ENCODE results near the gene ABCC4. TPM values are rescaled to one million over a fixed set of nuclear protein-coding genes. Genes with fewer than 3 reads are reported as not detected.

Gene ABCC4
- polyA plus RNA-seq, 1 experiment: 140 TPM

GRCh38 chr13:95243207-95243606, 58.0 kb downstream of the ABCC4 start:
- DNase-seq (ENCODE audit: low read depth, low spot score): no peak
- H3K9me3 ChIP-seq (ENCODE audit: control insufficient read depth, insufficient read depth, low read length): no peaks in the 10 kb centered on the region
- no peak for TF ChIP-seq CTCF (IDR thresholded peaks at IDR 0.05; ENCODE audit: low read depth, low read length)
- ChIA-PET POLR2A (interaction anchor here (0.7 kb wide), 1 partner anchor 49 kb away, joined by 3 read pairs; no protein-coding TSS in a partner anchor), CTCF (interaction anchor here (2.2 kb wide), 1 partner anchor 53 kb away, joined by 7 read pairs; no protein-coding TSS in a partner anchor)
- no peak overlapping the region for H3K4me3 ChIP-seq (ENCODE audit: low read depth, low read length)
- H3K27me3 ChIP-seq (ENCODE audit: control insufficient read depth, insufficient read depth, low read length): no peaks in the 10 kb centered on the region
- no peak overlapping the region for H3K27ac ChIP-seq (ENCODE audit: low read depth, low read length)

GRCh38 chr13:95241321-95241720, 59.9 kb downstream of the ABCC4 start:
- H3K4me3 ChIP-seq (ENCODE audit: low read depth, low read length): no peak overlapping the region
- no peaks in the 10 kb centered on the region for H3K9me3 ChIP-seq (ENCODE audit: control insufficient read depth, insufficient read depth, low read length)
- H3K27me3 ChIP-seq (ENCODE audit: control insufficient read depth, insufficient read depth, low read length): no peaks in the 10 kb centered on the region
- no peak overlapping the region for H3K27ac ChIP-seq (ENCODE audit: low read depth, low read length)
- no peak for DNase-seq (ENCODE audit: low read depth, low spot score)
- ChIA-PET POLR2A (interaction anchor here (0.6 to 1.2 kb wide), 2 partner anchors 25 to 30 kb away, joined by 3 read pairs; no protein-coding TSS in a partner anchor), CTCF (interaction anchor here (1.9 kb wide), 1 partner anchor 50 kb away, joined by 6 read pairs; no protein-coding TSS in a partner anchor)
- no peak for TF ChIP-seq CTCF (IDR thresholded peaks at IDR 0.05; ENCODE audit: low read depth, low read length)

GRCh38 chr13:95239283-95239682, 62.0 kb downstream of the ABCC4 start:
- Histone ChIP-seq H3K27ac (ENCODE audit: low read depth, low read length) (no peak overlapping the region), H3K4me3 (ENCODE audit: low read depth, low read length) (no peak overlapping the region), H3K27me3 (ENCODE audit: control insufficient read depth, insufficient read depth, low read length) (no peaks in the 10 kb centered on the region), H3K9me3 (ENCODE audit: control insufficient read depth, insufficient read depth, low read length) (no peaks in the 10 kb centered on the region)
- ChIA-PET POLR2A (interaction anchor here (0.6 to 2.0 kb wide), 5 partner anchors 17 to 47 kb away, joined by 5 to 15 read pairs (median 12); no protein-coding TSS in a partner anchor), CTCF (interaction anchor here (0.8 to 1.7 kb wide), 6 partner anchors 31 to 165 kb away, joined by 3 to 9 read pairs (median 4); no protein-coding TSS in a partner anchor)
- peak; percentile 58 for DNase-seq (ENCODE audit: low read depth, low spot score)
- TF ChIP-seq CTCF (IDR thresholded peaks at IDR 0.05; ENCODE audit: low read depth, low read length): no peak

GRCh38 chr13:95237310-95237870, 63.9 kb downstream of the ABCC4 start:
- H3K9me3 ChIP-seq (ENCODE audit: control insufficient read depth, insufficient read depth, low read length): no peaks in the 10 kb centered on the region
- no peak overlapping the region for H3K4me3 ChIP-seq (ENCODE audit: low read depth, low read length)
- no peak for DNase-seq (ENCODE audit: low read depth, low spot score)
- no peak for TF ChIP-seq CTCF (IDR thresholded peaks at IDR 0.05; ENCODE audit: low read depth, low read length)
- CTCF ChIA-PET: interaction anchor here (1.0 to 1.1 kb wide), 2 partner anchors 46 to 48 kb away, joined by 3 read pairs; no protein-coding TSS in a partner anchor
- H3K27ac ChIP-seq (ENCODE audit: low read depth, low read length): no peak overlapping the region
- no peaks in the 10 kb centered on the region for H3K27me3 ChIP-seq (ENCODE audit: control insufficient read depth, insufficient read depth, low read length)
- POLR2A ChIA-PET: no interaction called here

- no peak for TF ChIP-seq CTCF (IDR thresholded peaks at IDR 0.05; ENCODE audit: low read depth, low read length)
- Histone ChIP-seq H3K27ac (ENCODE audit: low read depth, low read length) (no peak overlapping the region), H3K4me3 (ENCODE audit: low read depth, low read length) (no peak overlapping the region), H3K9me3 (ENCODE audit: control insufficient read depth, insufficient read depth, low read length) (no peaks in the 10 kb centered on the region), H3K27me3 (ENCODE audit: control insufficient read depth, insufficient read depth, low read length) (no peaks in the 10 kb centered on the region)
- CTCF ChIA-PET: no interaction called here
- POLR2A ChIA-PET: no interaction called here
- DNase-seq (ENCODE audit: low read depth, low spot score): no peak
Measured at GRCh38 chr13:95236774-95237173, 64.5 kb downstream of the ABCC4 start.

Data from AG04450 (cell line).